H1 (cell line): Measurements from ENCODE around the gene ZKSCAN1. TPM values are rescaled to one million over a fixed set of nuclear protein-coding genes. Genes with fewer than 3 reads are reported as not detected.

ENCODE experiments used
- CBX5 ChIP-seq: fragments of 300-800, 300-1000 bp; sonication (generic); IDR thresholded peaks from 2 replicates; pipeline ENCODE4 v1.7.1; 2016; ENCODE audit warnings: antibody characterized with exemption, low read length, low read depth
- CBX8 ChIP-seq: fragments of 300-800, 300-1000 bp; sonication (generic); IDR thresholded peaks from 2 replicates; pipeline ENCODE4 v1.7.1; 2016; ENCODE audit warnings: low read depth, low read length, borderline replicate concordance
- CTBP2 ChIP-seq: IDR thresholded peaks from 2 replicates; pipeline ENCODE4 v1.7.0; 2011; ENCODE audit warnings: borderline replicate concordance, mild to moderate bottlenecking, moderate library complexity, mixed read lengths, low read length; ENCODE audit not compliant: insufficient read depth, insufficient read length
- EZH2 ChIP-seq: fragments of 200-600 bp; sonication (generic); IDR thresholded peaks from 2 replicates; pipeline ENCODE4 v1.7.1; 2012; ENCODE audit warnings: low read depth, mild to moderate bottlenecking, moderate library complexity, low read length, inconsistent platforms; ENCODE audit not compliant: severe bottlenecking
- RFX5 ChIP-seq: IDR thresholded peaks from 2 replicates; pipeline ENCODE4 v1.6.1; 2011; ENCODE audit warnings: low read depth, low read length, improper control_type of control experiment, borderline replicate concordance
- TCF12 ChIP-seq: IDR thresholded peaks from 2 replicates; pipeline ENCODE4 v1.6.1; 2011; ENCODE audit warnings: low read depth, mild to moderate bottlenecking, low read length
- polyA plus RNA-seq, 7 experiments: library from polyadenylated mRNA; depleted of rRNA in 3 of 7; stranded (reverse) in 5 of 7; unstranded in 2 of 7; fragments of >200 nt in 5 of 7; fragments of 200-250 nt in 2 of 7; gene quantifications; 1 replicate in 5 of 7; 2 replicates in 1 of 7; 4 replicates in 1 of 7; pipeline versions ENCODE4 v1.2.1 to v1.2.3, GENCODE V29; 2011 to 2013; ENCODE audit warnings: missing spikeins in 2 of 7, mixed read lengths in 2 of 7
- total RNA-seq: library from RNA; stranded (reverse); fragmentation: NEBNext Ultra II Directional; extraction: Animal tissue kit (Norgen Biotek cat#: 25700); gene quantifications from 2 replicates; pipeline ENCODE4 v1.2.1, GENCODE V29; 2021
- TF ChIP-seq, protein P1 (sequence below): IDR thresholded peaks from 2 replicates; pipeline ENCODE4 v1.6.1; 2012; ENCODE audit warnings: inconsistent platforms

ZKSCAN1 gene
- total and polyA plus RNA-seq, 2 of the 8 experiments (the other 6 are each of a cell fraction or from before 2014, with no cell fraction given), result 8.2 to 40.6 TPM

DNA sequence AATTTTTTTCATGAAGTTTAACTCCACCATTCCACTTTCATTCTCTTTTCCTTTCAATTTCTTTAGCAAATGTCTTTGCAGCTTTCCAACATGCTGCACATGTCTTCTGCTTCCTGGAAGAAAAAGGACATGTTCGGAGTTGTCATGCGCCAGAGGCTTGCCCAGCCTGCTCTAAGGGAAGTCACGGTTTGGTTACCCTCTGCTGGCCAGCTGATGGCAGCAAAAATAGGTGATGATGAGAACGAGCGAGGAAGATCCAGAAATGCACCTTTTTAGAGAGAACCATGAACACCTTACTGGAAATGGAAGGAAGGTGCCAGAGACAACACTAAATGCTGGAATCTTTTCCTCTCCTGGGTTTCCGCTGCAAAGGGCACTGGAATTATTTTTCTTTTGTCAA, 29.3 kb downstream of the ZKSCAN1 start (continued):
- TF ChIP-seq EZH2, result no peak
- no peak for TF ChIP-seq CTBP2
- TF ChIP-seq, protein P1, sequence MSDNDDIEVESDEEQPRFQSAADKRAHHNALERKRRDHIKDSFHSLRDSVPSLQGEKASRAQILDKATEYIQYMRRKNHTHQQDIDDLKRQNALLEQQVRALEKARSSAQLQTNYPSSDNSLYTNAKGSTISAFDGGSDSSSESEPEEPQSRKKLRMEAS, result no peak
- no peak for TF ChIP-seq CBX8
- TF ChIP-seq TCF12, result no peak
- no peak for TF ChIP-seq CBX5
- TF ChIP-seq RFX5, result no peak
